ENCODE results near the gene PER2.

The PER2 gene

DNA sequence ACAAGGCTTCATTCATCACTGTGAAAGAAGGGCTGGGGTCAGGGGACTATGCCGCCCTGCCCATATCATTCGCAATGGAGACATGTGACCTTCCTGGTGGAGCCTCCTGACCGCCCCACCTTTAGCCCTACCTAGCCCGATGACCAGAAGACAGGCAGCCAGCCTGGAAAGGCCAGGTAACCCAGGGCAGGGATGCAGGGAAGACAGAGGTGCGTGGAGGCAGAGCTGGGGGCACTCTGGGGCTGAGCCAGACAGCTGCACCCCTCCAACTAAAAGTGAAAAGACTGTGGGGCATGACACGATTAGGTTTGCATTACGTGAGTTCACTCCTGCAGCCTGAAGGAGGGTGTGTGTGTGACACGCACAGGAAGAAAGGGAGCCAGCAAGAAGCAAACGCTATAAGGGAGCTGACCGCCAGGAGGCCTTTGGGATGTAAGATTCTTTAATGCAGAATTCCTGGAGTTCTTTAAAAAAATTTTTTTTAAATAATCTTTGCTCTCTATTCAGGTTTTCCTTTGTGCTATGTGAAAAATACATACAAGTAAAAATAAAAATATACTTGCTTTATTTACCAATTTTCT, 44.8 kb downstream of the PER2 start:
- DNase-seq: no peak

GRCh38 chr2:238242731-238243495, 45.5 kb downstream of the PER2 start:
- no peak for DNase-seq

DNA sequence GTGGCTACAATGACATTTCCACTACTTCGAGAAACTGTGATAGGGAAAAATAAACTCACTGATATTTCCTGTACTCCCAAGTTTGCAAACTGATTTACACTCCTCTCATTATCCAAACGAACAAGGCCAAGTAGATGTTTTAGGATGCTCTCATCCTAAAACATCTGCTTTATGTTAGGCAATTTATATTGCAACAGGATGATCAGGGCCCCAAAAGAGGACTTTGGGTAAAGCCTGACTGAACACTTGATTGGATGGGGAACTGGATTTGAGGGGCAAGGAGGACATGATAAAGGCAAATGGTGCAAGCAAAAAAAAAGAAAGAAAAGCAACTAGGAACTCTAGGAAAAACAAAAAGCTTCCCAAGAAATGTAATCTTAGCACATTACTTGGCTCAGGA, 46.4 kb downstream of the PER2 start:
- DNase-seq: no peak

GRCh38 chr2:238240757-238241711, 47.4 kb downstream of the PER2 start:
- peak in 1 of 2 donors; percentile 15 for DNase-seq

DNA sequence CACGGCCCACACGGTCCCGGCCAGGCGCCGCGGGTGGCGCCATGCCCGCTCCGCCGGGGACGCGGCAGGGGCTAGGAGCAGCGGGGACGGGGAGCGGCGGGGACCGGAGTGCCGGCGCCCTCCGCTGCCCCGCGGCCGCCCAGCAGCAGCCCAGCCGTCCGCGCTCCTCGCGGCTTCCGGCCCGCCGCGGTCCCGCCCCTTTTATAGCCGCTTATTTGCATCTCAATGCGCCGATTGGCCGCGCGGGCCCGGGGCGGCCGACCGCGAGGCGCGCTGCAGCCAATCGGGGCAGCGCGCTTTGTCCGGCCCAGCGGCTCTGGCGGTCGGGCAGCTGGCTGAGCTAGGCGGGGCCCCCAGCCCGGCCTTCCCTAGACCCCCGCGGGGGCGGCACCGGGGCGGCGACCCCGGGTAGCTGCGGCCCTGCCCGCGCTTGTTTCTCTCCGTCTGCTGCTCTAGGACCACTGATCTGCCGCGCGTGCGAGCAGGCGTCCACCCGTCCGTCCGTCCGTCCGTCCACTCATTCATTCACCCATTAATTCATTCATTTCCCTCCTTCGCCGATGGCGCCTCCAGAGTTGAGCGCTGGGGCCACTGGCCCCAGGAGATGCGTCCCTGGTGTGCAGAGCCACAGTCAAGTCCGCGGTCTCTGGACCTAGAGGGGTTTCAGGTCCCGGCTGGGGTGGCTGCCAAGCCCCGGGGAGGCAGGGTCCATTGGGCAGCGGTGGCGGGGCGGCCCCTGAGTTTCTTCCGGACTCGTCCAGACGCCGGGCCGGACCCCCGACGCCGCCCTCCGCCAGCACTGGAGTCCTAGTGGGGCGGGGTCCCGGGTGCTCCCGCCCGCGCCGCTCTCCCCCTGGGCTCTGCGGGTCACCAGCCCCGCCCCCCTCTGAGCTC, 48.3 kb downstream of the PER2 start, which contains the start of gene HES6:
TSS of gene HES6 (minus strand) at position 176 of the 894 bp plus-strand sequence. CDS start at position 43, 133 bp downstream.
- peak; percentile 77 to 79 for DNase-seq

GRCh38 chr2:238239543-238239862, 48.9 kb downstream of the PER2 start:
- no peak for DNase-seq

DNA sequence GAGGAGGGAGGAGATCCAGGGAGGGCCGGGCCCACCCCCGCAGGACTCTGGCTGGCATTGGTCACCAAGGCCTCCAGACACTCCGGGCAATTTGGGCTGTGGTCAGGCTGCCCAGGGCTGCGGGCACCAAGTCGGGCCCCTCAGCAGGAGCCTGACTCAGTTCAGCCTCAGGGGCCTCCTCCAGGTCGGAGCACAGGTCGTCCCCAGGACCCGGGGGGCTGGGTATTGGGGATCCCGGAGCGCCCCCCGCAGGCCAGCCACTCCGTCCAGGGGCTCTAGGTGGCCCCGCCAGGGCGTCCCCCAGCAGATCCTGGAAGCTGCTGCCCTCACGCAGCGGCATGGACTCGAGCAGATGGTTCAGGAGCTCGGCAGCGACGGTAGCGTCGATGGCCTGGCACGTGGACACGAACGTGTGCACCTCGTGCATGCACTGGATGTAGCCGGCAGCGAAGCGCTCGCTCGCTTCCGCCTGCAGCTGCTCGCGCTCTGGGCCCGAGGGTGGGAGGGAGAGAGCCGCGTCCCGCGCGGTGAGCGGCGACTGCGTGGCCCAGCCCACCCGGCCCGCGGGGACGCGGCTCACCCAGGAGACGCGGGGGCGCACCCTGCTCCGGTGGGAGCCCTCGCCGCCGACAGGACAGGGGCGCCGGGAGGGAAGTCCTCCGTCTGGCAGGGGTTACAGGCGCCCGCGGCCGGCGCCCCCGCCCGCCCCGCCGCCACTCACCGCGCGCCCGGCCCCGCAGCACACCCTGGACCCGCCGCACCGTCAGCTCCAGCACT, 49.5 kb downstream of the PER2 start:
- DNase-seq: peak; percentile 31 to 35

DNA sequence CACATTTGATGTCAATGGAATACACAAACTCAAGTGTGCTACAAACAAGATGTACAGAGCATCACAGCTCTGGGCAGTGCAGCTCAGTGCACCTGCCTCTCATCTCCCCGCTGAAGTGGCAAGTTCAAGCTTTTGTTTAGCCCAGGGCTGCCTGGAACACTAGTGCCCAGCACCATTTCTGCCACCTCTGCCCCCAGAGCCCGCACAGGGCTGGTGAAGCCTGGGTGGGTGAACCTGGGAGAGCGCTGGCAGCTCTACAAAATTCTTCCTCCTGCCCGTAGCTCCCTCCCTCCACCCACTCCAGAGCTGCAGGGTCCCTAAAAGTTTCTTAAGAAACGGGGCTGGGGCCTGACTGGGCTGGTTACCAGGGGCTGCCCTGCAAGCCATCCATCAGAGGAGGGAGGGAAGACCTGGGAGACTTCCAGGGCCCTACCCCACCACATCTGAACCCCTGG, 50.1 kb downstream of the PER2 start:
- no peak for DNase-seq

- no peak for DNase-seq
These were observed 50.8 kb downstream of the PER2 start for GRCh38 chr2:238237431-238238135.

DNA sequence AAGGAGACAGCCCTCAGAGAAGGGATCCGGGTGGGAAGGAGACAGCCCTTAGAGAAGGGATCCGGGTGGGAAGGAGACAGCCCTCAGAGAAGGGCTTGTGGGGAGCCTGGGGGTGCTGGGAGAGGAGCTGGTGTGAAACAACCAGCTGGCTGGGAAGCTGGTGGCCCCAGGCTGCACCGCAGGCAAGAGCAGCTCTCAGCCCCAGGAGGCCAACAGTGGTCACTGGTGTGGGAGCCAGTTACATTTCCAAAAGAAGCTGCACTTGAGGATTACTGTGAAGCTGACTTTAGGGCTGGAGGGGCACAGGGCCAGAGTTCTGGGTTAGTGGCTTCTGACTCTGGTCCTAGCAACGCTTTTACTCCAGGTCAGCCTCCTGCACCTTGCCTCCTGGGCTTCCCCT, 51.8 kb downstream of the PER2 start:
- DNase-seq: no peak

GRCh38 chr2:238235856-238236255, 52.6 kb downstream of the PER2 start:
- no peak for DNase-seq

DNA sequence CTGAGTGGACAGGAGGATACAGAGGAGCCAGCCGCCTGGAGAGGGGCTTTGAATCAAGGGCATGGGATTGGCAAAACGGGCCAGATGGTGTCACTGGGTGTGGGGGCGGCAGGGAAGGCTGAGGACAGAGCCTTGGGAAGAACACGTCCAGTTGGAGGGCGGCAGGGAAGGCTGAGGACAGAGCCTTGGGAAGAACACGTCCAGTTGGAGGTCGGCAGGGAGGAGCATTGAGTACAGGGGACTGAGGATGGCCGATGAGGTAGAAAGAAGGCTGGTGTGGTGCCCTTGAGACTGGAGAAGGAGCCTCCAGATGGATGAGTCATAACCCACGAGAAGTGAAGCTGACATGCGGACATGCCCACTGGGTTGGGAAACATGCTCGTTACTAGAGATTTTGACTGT, 53.1 kb downstream of the PER2 start:
- no peak for DNase-seq

GRCh38 chr2:238233625-238234024, 54.8 kb downstream of the PER2 start:
- DNase-seq: no peak

GRCh38 chr2:238231809-238232208, 56.6 kb downstream of the PER2 start:
- no peak for DNase-seq

- peak; percentile 81 to 84 for DNase-seq
These were observed 57.1 kb downstream of the PER2 start for GRCh38 chr2:238231251-238231793.

DNA sequence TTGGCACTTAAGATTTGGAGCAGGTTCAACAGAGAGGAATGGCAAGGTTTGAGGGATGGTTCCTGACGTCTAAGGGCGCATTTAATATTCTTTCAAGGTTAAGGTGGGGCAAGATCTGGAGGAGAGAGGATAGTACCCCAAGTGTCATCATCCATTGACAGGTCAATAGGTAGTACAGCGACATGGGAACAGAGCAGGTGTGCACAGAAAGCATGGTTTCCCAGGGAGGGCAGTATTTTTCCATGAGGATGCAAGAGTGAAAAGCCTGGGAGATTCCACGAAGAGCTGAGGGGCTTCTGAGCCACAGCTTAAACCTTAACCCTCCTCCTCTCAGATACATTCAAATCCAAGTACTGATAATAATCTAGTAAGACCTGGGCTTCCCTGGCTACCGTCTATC, 57.7 kb downstream of the PER2 start:
- no peak for DNase-seq

DNA sequence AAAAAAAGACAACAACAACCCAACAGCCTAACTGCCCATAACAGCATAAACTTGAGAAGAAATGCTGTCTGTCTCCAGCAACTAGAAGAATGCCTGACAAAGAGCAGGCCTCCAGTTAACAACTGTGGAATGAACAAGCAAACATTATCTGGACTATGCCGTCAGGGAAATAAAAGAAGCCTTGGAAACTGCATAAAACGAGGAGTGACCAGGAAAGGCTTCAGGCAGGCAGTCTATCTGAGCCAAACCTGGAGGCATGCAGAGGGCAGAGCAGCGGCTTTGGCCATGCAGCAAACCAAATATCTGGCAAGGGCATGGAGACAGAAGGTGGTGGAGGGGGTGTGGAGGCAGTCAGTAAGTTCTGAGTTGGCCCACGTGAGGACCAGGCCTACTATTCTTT, 59.7 kb downstream of the PER2 start:
- no peak for DNase-seq

DNA sequence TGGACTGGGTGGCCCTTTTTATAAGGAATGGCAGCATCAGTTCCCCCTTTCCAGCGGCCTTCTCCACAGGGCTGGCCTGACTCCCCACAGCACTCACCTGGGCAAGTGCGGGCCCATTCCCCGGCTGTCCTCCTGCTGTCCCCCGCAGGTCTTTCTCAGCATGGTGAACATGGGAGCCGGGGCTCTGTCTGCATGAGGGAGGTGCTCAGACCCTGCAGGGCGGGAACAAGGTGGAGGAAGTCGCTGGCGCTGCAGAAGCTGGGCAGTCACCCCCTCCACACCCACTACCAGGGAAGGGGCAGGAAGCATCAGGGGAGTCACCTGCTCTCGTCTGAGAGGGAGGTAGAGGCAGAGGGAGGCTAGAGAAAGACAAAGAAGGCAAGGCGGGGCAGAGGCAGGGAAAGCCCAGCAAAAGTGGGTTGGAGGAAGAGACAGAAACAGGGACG, 60.8 kb downstream of the PER2 start:
- no peak for DNase-seq

GRCh38 chr2:238226698-238227586, 61.5 kb downstream of the PER2 start:
- DNase-seq: no peak

Data from CD4-positive, alpha-beta T cell treated with Interleukin-4 for 1 hour (primary cell).